ENCODE results near the gene FOXP1.

The FOXP1 gene

GRCh38 chr3:71251156-71251775 is 332.3 kb downstream of the FOXP1 start:
- DNase-seq: peak; percentile 44

- no peak for DNase-seq
Observed at GRCh38 chr3:71250026-71250425, 333.5 kb downstream of the FOXP1 start.

- no peak for DNase-seq
Observed at GRCh38 chr3:71247958-71248335, 335.6 kb downstream of the FOXP1 start.

- no peak for DNase-seq
Observed at GRCh38 chr3:71247221-71247957, 336.1 kb downstream of the FOXP1 start.

- DNase-seq: no peak
Observed at GRCh38 chr3:71245971-71246880, 337.3 kb downstream of the FOXP1 start.

GRCh38 chr3:71244826-71245488 is 338.6 kb downstream of the FOXP1 start:
- no peak for DNase-seq

- DNase-seq: no peak
Observed at GRCh38 chr3:71244153-71244825, 339.2 kb downstream of the FOXP1 start.

- DNase-seq: no peak
Observed at GRCh38 chr3:71243229-71243628, 340.3 kb downstream of the FOXP1 start.

GRCh38 chr3:71241981-71242560 is 341.5 kb downstream of the FOXP1 start:
- no peak for DNase-seq

- DNase-seq: no peak
Observed at GRCh38 chr3:71241246-71241901, 342.2 kb downstream of the FOXP1 start.

GRCh38 chr3:71240034-71240433 is 343.5 kb downstream of the FOXP1 start:
- DNase-seq: no peak

- no peak for DNase-seq
Observed at GRCh38 chr3:71238355-71238757, 345.2 kb downstream of the FOXP1 start.

- DNase-seq: no peak
Observed at GRCh38 chr3:71237672-71238071, 345.9 kb downstream of the FOXP1 start.

GRCh38 chr3:71235846-71236245 is 347.7 kb downstream of the FOXP1 start:
- DNase-seq: no peak

- DNase-seq: no peak
Observed at GRCh38 chr3:71232895-71233294, 350.6 kb downstream of the FOXP1 start.

- DNase-seq: no peak
Observed at GRCh38 chr3:71232175-71232679, 351.3 kb downstream of the FOXP1 start.

- no peak for DNase-seq
Observed at GRCh38 chr3:71231680-71232079, 351.8 kb downstream of the FOXP1 start.

- DNase-seq: no peak
Observed at GRCh38 chr3:71229905-71230657, 353.4 kb downstream of the FOXP1 start.

GRCh38 chr3:71228156-71228866 is 355.2 kb downstream of the FOXP1 start:
- DNase-seq: no peak

- no peak for DNase-seq
Observed at GRCh38 chr3:71227270-71227661, 356.3 kb downstream of the FOXP1 start.
